HFFc6 (cell line): Measurements from ENCODE around the gene GP1BB. TPM values are rescaled to one million over a fixed set of nuclear protein-coding genes. Genes with fewer than 3 reads are reported as not detected.

Source experiments
- DNase-seq: peaks from one replicate; pipeline ENCODE4 v3.0.0-alpha.2; 2018
- H3K27ac Mint-ChIP-seq: 2 replicates; pipeline ENCODE4 v1.8.0; 2020; ENCODE audit warnings: mild to moderate bottlenecking, mixed read lengths
- H3K27me3 Mint-ChIP-seq: 2 replicates; pipeline ENCODE4 v1.8.0; 2021; ENCODE audit warnings: mild to moderate bottlenecking, moderate library complexity, mixed read lengths; ENCODE audit not compliant: insufficient read depth
- H3K36me3 Mint-ChIP-seq: 2 replicates; pipeline ENCODE4 v1.8.0; 2021; ENCODE audit warnings: low read depth, mixed read lengths
- H3K4me1 Mint-ChIP-seq: 2 replicates; pipeline ENCODE4 v1.8.0; 2020; ENCODE audit warnings: low read depth, mixed read lengths
- H3K4me3 Mint-ChIP-seq: 2 replicates; pipeline ENCODE4 v1.8.0; 2020; ENCODE audit warnings: mild to moderate bottlenecking, moderate library complexity, mixed read lengths
- H3K9me3 Mint-ChIP-seq: 2 replicates; pipeline ENCODE4 v1.8.0; 2020; ENCODE audit warnings: mild to moderate bottlenecking, mixed read lengths
- total RNA-seq, 6 experiments: library from RNA; stranded (reverse); fragmentation: NEBNext Ultra II Directional; extraction: Animal tissue kit (Norgen Biotek cat#: 25700); gene quantifications; 2 replicates in 1 of 6; 3 replicates in 5 of 6; pipeline ENCODE4 v1.2.3, GENCODE V29; 2021
- TF ChIP-seq, protein P1 (sequence below): fragments of 200-600 bp; sonication (generic); IDR thresholded peaks from 2 replicates; pipeline ENCODE4 v1.5.0; 2021; ENCODE audit warnings: antibody characterized with exemption, mild to moderate bottlenecking

Gene GP1BB
- total RNA-seq, 6 experiments from 2014 or later = 0.27 to 1.1 (median 0.41) TPM; not detected in 3

DNA sequence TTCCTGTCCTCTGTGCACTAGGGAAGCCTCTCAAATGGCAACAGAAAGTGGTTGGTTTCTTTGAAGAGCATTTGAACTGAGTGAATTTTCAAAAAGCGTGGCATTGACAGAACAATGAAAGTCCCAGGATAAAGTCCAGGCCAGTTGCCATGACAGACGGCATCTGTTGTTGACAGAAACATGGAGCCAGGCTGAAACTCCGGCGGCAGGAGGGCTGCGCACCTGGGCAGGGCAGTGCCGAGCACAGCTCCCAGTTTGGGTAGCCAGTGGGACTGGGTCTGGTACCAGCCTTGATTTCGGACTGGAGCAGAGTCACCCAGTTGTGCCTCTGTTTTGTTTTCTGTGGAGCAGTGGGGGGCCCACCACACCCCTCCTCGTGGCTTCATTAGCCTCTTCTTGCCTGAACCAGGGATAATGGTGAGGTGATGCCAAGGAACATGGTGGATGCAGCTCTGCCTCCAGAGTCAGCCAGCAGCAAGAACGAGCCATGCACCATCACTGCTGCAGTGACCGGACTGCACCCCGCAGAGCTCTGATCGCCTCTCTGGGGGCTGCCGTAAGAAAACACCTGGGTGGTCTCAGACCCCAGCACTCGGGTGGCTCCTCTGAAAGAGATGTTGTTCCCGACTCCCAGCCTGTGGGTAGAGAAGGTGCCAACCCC lies 18.9 kb upstream of the GP1BB start:
- H3K36me3 Mint-ChIP-seq = no peaks in the 10 kb centered on the region

GRCh38 chr22:19705181-19705934 lies 18.0 kb upstream of the GP1BB start:
- Mint-ChIP-seq H3K4me1 (no peaks in the 10 kb centered on the region), H3K27ac (no peak overlapping the region), H3K9me3 (no peaks in the 10 kb centered on the region), H3K4me3 (no peak overlapping the region), H3K36me3 (no peaks in the 10 kb centered on the region), H3K27me3 (peaks cover 42% of the 10 kb centered on the region)
- TF ChIP-seq, protein P1, sequence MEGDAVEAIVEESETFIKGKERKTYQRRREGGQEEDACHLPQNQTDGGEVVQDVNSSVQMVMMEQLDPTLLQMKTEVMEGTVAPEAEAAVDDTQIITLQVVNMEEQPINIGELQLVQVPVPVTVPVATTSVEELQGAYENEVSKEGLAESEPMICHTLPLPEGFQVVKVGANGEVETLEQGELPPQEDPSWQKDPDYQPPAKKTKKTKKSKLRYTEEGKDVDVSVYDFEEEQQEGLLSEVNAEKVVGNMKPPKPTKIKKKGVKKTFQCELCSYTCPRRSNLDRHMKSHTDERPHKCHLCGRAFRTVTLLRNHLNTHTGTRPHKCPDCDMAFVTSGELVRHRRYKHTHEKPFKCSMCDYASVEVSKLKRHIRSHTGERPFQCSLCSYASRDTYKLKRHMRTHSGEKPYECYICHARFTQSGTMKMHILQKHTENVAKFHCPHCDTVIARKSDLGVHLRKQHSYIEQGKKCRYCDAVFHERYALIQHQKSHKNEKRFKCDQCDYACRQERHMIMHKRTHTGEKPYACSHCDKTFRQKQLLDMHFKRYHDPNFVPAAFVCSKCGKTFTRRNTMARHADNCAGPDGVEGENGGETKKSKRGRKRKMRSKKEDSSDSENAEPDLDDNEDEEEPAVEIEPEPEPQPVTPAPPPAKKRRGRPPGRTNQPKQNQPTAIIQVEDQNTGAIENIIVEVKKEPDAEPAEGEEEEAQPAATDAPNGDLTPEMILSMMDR = 0 out of 2 replicates have a peak, but pooled peaks have one; percentile 22
- DNase-seq = no peak

More for the DNA sequence above, 18.9 kb upstream of the GP1BB start:
- H3K9me3 Mint-ChIP-seq = no peaks in the 10 kb centered on the region
- TF ChIP-seq, protein P1 = no peak
- DNase-seq = no peak
- no peaks in the 10 kb centered on the region for H3K4me1 Mint-ChIP-seq
- H3K27me3 Mint-ChIP-seq = peaks cover 40% of the 10 kb centered on the region
- no peak overlapping the region for H3K4me3 Mint-ChIP-seq
- no peak overlapping the region for H3K27ac Mint-ChIP-seq

GRCh38 chr22:19706661-19707151 lies 16.6 kb upstream of the GP1BB start:
- Mint-ChIP-seq H3K27me3 (peaks cover 45% of the 10 kb centered on the region), H3K36me3 (no peaks in the 10 kb centered on the region), H3K4me3 (no peak overlapping the region), H3K9me3 (no peaks in the 10 kb centered on the region), H3K4me1 (no peaks in the 10 kb centered on the region), H3K27ac (no peak overlapping the region)
- TF ChIP-seq, protein P1 = no peak
- DNase-seq = no peak

- H3K9me3 Mint-ChIP-seq = no peaks in the 10 kb centered on the region
- no peaks in the 10 kb centered on the region for H3K36me3 Mint-ChIP-seq
These were observed 15.7 kb upstream of the GP1BB start for GRCh38 chr22:19707347-19708290.

More at GRCh38 chr22:19707347-19708290, 15.7 kb upstream of the GP1BB start:
- TF ChIP-seq, protein P1 = no peak
- Mint-ChIP-seq H3K27ac (no peak overlapping the region), H3K4me3 (no peak overlapping the region), H3K27me3 (peaks cover 45% of the 10 kb centered on the region), H3K4me1 (no peaks in the 10 kb centered on the region)
- no peak for DNase-seq
